Smooth muscle cell (in vitro differentiated cells): ENCODE data around the gene TTLL11. TPM values are rescaled to one million over a fixed set of nuclear protein-coding genes. Genes with fewer than 3 reads are reported as not detected.

ENCODE experiments used
- DNase-seq: peaks from one replicate; lab custom pipeline; 2025; ENCODE audit not compliant: unreplicated experiment; lab: John Stamatoyannopoulos, UW
- H2AFZ ChIP-seq: fragments of 200-600 bp; sonication (generic); 2 replicates; pipeline ENCODE4 v1.6.0; 2016; ENCODE audit warnings: antibody characterized with exemption, low read depth, mild to moderate bottlenecking
- H3F3A ChIP-seq: fragments of 200-600 bp; sonication (generic); 2 replicates; pipeline ENCODE4 v1.6.0; 2017; ENCODE audit warnings: antibody characterized with exemption, low read depth
- H3K27ac ChIP-seq: fragments of 200-600 bp; sonication (generic); 2 replicates; pipeline ENCODE4 v1.5.1; 2016; ENCODE audit warnings: low read depth, mild to moderate bottlenecking
- H3K27me3 ChIP-seq: fragments of 200-600 bp; sonication (generic); 2 replicates; pipeline ENCODE4 v1.6.1; 2016; ENCODE audit warnings: low read depth, mild to moderate bottlenecking
- H3K36me3 ChIP-seq: fragments of 200-600 bp; sonication (generic); 2 replicates; pipeline ENCODE4 v1.5.1; 2016; ENCODE audit warnings: low read depth
- H3K4me1 ChIP-seq: fragments of 200-600 bp; sonication (generic); 2 replicates; pipeline ENCODE4 v1.5.1; 2016; ENCODE audit warnings: low read depth
- H3K4me2 ChIP-seq: fragments of 200-600 bp; sonication (generic); 2 replicates; pipeline ENCODE4 v1.6.0; 2016; ENCODE audit warnings: mild to moderate bottlenecking
- H3K4me3 ChIP-seq: fragments of 200-600 bp; sonication (generic); 2 replicates; pipeline ENCODE4 v1.5.1; 2016; ENCODE audit warnings: mild to moderate bottlenecking
- H3K79me2 ChIP-seq: fragments of 200-600 bp; sonication (generic); 2 replicates; pipeline ENCODE4 v1.6.0; 2016; ENCODE audit warnings: low read depth, mild to moderate bottlenecking
- H3K9ac ChIP-seq: fragments of 200-600 bp; sonication (generic); 2 replicates; pipeline ENCODE4 v1.6.0; 2016; ENCODE audit warnings: low read depth
- H3K9me3 ChIP-seq: fragments of 200-600 bp; sonication (generic); replicated peaks from 2 replicates; pipeline ENCODE4 v1.5.1; 2016; ENCODE audit warnings: low read depth
- H4K20me1 ChIP-seq: fragments of 200-600 bp; sonication (generic); 2 replicates; pipeline ENCODE4 v1.6.0; 2016; ENCODE audit warnings: low read depth
- WGBS: methylation state at CpG from one replicate; pipeline ENCODE4 v1.1.7; 2016; ENCODE audit warnings: low lambda C conversion rate; 5-methylcytosine and 5-hydroxymethylcytosine counted together
- polyA plus RNA-seq: library from polyadenylated mRNA; unstranded; fragments of >200 nt; fragmentation: Nextera tagmentation; extraction: Ambion mirVana; gene quantifications from 2 replicates; pipeline ENCODE4 v1.2.1, GENCODE V29; 2016
- total RNA-seq: library from RNA; depleted of rRNA; stranded (reverse); fragments of >200 nt; gene quantifications from 2 replicates; pipeline ENCODE4 v1.2.3, GENCODE V29; 2014
- TF ChIP-seq, protein P1 (sequence below): fragments of 200-600 bp; sonication (generic); IDR thresholded peaks from 2 replicates; pipeline ENCODE4 v1.5.1; 2017; ENCODE audit warnings: borderline replicate concordance, mild to moderate bottlenecking, antibody characterized with exemption; ENCODE audit not compliant: insufficient read depth, poor library complexity, severe bottlenecking

The TTLL11 gene
- total and polyA plus RNA-seq, 2 experiments from 2014 or later: 2.6 to 3.7 TPM

DNA sequence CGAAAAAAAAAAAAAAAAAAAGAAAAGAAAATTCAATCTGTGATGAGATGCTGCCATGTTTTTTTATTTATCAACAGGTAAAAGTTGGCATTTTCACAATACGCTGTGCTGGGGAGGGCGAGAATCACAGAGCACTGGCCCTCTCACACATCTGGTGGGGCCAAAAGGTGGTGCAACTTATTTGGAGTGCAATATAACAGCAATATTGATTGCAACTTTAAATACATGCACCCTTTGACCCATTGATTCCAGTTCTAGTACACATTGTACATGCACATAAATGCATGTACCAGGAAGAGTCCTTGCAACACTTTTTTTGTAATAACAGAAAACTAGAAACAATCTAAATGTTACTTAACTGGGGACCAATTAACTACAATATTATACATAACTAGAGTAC lies 282.6 kb downstream of the TTLL11 start:
- 89% methylated on average over 3 of the region's 3 CpGs for WGBS

GRCh38 chr9:121809356-121810050 lies 283.6 kb downstream of the TTLL11 start:
- H3K4me2 ChIP-seq: no peak overlapping the region
- WGBS: 82% methylated on average over 15 of the region's 15 CpGs
- H3K9ac ChIP-seq: no peak overlapping the region
- H2AFZ ChIP-seq: no peak overlapping the region
- no peaks in the 10 kb centered on the region for H3F3A ChIP-seq
- no peaks in the 10 kb centered on the region for H3K79me2 ChIP-seq
- H3K9me3 ChIP-seq: no peaks in the 10 kb centered on the region
- no peak overlapping the region for H3K4me3 ChIP-seq
- H3K36me3 ChIP-seq: no peaks in the 10 kb centered on the region
- H4K20me1 ChIP-seq: no peaks in the 10 kb centered on the region
- no peak overlapping the region for H3K27ac ChIP-seq
- H3K4me1 ChIP-seq: no peaks in the 10 kb centered on the region
- H3K27me3 ChIP-seq: no peaks in the 10 kb centered on the region
- no peak for DNase-seq
- TF ChIP-seq, protein P1, sequence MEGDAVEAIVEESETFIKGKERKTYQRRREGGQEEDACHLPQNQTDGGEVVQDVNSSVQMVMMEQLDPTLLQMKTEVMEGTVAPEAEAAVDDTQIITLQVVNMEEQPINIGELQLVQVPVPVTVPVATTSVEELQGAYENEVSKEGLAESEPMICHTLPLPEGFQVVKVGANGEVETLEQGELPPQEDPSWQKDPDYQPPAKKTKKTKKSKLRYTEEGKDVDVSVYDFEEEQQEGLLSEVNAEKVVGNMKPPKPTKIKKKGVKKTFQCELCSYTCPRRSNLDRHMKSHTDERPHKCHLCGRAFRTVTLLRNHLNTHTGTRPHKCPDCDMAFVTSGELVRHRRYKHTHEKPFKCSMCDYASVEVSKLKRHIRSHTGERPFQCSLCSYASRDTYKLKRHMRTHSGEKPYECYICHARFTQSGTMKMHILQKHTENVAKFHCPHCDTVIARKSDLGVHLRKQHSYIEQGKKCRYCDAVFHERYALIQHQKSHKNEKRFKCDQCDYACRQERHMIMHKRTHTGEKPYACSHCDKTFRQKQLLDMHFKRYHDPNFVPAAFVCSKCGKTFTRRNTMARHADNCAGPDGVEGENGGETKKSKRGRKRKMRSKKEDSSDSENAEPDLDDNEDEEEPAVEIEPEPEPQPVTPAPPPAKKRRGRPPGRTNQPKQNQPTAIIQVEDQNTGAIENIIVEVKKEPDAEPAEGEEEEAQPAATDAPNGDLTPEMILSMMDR: no peak

More for the DNA sequence above, 282.6 kb downstream of the TTLL11 start:
- Histone ChIP-seq H2AFZ (no peak overlapping the region), H3K9me3 (no peaks in the 10 kb centered on the region), H3F3A (no peaks in the 10 kb centered on the region), H3K4me1 (no peaks in the 10 kb centered on the region), H3K79me2 (no peaks in the 10 kb centered on the region), H3K4me2 (no peak overlapping the region), H3K4me3 (no peak overlapping the region), H3K27ac (no peak overlapping the region), H3K27me3 (no peaks in the 10 kb centered on the region), H4K20me1 (no peaks in the 10 kb centered on the region), H3K36me3 (no peaks in the 10 kb centered on the region), H3K9ac (no peak overlapping the region)
- DNase-seq: no peak
- TF ChIP-seq, protein P1: no peak

- Histone ChIP-seq H3K4me3 (no peak overlapping the region), H3F3A (no peaks in the 10 kb centered on the region), H3K27ac (no peak overlapping the region), H3K79me2 (no peaks in the 10 kb centered on the region), H3K9me3 (no peaks in the 10 kb centered on the region), H3K27me3 (no peaks in the 10 kb centered on the region), H3K36me3 (no peaks in the 10 kb centered on the region), H3K9ac (no peak overlapping the region), H3K4me1 (no peaks in the 10 kb centered on the region), H4K20me1 (no peaks in the 10 kb centered on the region), H3K4me2 (no peak overlapping the region), H2AFZ (no peak overlapping the region)
- DNase-seq: no peak
- TF ChIP-seq, protein P1: no peak
- 93% methylated on average over 4 of the region's 4 CpGs for WGBS
These were observed 284.3 kb downstream of the TTLL11 start for GRCh38 chr9:121808781-121809180.

DNA sequence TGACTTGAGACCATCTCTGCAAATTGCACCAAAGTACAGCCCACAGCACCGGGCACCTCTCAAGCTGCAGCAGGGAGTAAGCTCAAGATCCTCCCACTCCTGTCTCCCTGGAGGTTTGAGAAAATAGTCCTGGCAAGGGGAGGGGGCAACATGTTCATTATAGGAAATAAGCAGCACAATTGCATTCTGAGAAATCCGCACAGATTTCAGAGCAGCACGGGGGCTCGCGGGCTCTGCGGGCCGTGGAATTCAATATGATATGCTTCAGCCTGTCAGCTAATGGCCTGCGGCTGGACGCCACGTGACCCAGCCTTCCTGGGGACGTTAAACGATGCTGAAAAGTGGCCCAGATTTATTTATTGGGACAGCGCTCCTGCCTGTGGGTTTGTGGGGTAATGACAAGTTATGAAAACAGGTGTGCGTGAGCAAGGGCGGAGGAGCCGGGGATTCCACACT lies 285.3 kb downstream of the TTLL11 start:
- H3K4me1 ChIP-seq: no peaks in the 10 kb centered on the region
- no peak overlapping the region for H2AFZ ChIP-seq
- no peaks in the 10 kb centered on the region for H3K79me2 ChIP-seq
- H3K27me3 ChIP-seq: no peaks in the 10 kb centered on the region
- TF ChIP-seq, protein P1: no peak
- no peak overlapping the region for H3K4me2 ChIP-seq
- H3K36me3 ChIP-seq: no peaks in the 10 kb centered on the region
- WGBS: 94% methylated on average over 16 of the region's 16 CpGs
- no peaks in the 10 kb centered on the region for H4K20me1 ChIP-seq
- no peaks in the 10 kb centered on the region for H3K9me3 ChIP-seq
- H3F3A ChIP-seq: no peaks in the 10 kb centered on the region
- no peak overlapping the region for H3K27ac ChIP-seq
- H3K9ac ChIP-seq: no peak overlapping the region
- DNase-seq: no peak
- H3K4me3 ChIP-seq: no peak overlapping the region
